B cell (primary cell): Measurements from ENCODE around the gene DCHS2.

Experiments used
- CTCF ChIP-seq: fragments of 200-600 bp; IDR thresholded peaks from one replicate; pipeline ENCODE4 v1.8.0; 2022; ENCODE audit warnings: antibody characterized with exemption, mild to moderate bottlenecking
- EZH2 ChIP-seq: IDR thresholded peaks from 2 replicates; pipeline ENCODE4 v1.6.1; 2012; ENCODE audit warnings: borderline replicate concordance, low read depth, mild to moderate bottlenecking, moderate library complexity, low read length; ENCODE audit not compliant: insufficient read depth, poor library complexity, severe bottlenecking

- no peak for TF ChIP-seq CTCF
- no peak for TF ChIP-seq EZH2
These were observed 20.6 kb downstream of the DCHS2 start for GRCh38 chr4:154471032-154471431.
